Measurements from ENCODE around the gene SLC6A2.
"Not testable (repeated sequence)": the region's sequence is repeated elsewhere in the genome, so short reads cannot be mapped to it uniquely, and the experiment has no call there.

The SLC6A2 gene

GRCh38 chr16:55728797-55729196 lies 73.0 kb downstream of the SLC6A2 start:
- Histone ChIP-seq H3K9me3 (ENCODE audit: insufficient read depth, low read depth, low read length) (no peaks in the 10 kb centered on the region), H3K4me1 (ENCODE audit: insufficient read depth, low read length) (no peaks in the 10 kb centered on the region), H3K27me3 (ENCODE audit: insufficient read depth, low read length) (no peaks in the 10 kb centered on the region), H3K4me3 (ENCODE audit: low read length) (no peak overlapping the region), H3K9ac (ENCODE audit: low read depth, low read length) (no peak overlapping the region), H3K27ac (ENCODE audit: low read length) (no peak overlapping the region), H3K36me3 (ENCODE audit: insufficient read depth, low read depth, low read length) (no peaks in the 10 kb centered on the region)

- Histone ChIP-seq H3K4me1 (ENCODE audit: insufficient read depth, low read length) (no peaks in the 10 kb centered on the region), H3K27me3 (ENCODE audit: insufficient read depth, low read length) (no peaks in the 10 kb centered on the region), H3K9ac (ENCODE audit: low read depth, low read length) (no peak overlapping the region), H3K4me3 (ENCODE audit: low read length) (no peak overlapping the region), H3K27ac (ENCODE audit: low read length) (no peak overlapping the region), H3K36me3 (ENCODE audit: insufficient read depth, low read depth, low read length) (no peaks in the 10 kb centered on the region), H3K9me3 (ENCODE audit: insufficient read depth, low read depth, low read length) (no peaks in the 10 kb centered on the region)
Measured at GRCh38 chr16:55730115-55730514, 74.3 kb downstream of the SLC6A2 start.

GRCh38 chr16:55732496-55732895 lies 76.7 kb downstream of the SLC6A2 start:
- H3K27me3 ChIP-seq (ENCODE audit: insufficient read depth, low read length), result no peaks in the 10 kb centered on the region
- no peaks in the 10 kb centered on the region for H3K9me3 ChIP-seq (ENCODE audit: insufficient read depth, low read depth, low read length)
- no peak overlapping the region for H3K27ac ChIP-seq (ENCODE audit: low read length)
- no peaks in the 10 kb centered on the region for H3K4me1 ChIP-seq (ENCODE audit: insufficient read depth, low read length)
- H3K9ac ChIP-seq (ENCODE audit: low read depth, low read length), result no peak overlapping the region
- H3K4me3 ChIP-seq (ENCODE audit: low read length), result no peak overlapping the region
- no peaks in the 10 kb centered on the region for H3K36me3 ChIP-seq (ENCODE audit: insufficient read depth, low read depth, low read length)

- H3K4me3 ChIP-seq (ENCODE audit: low read length), result no peak overlapping the region
- no peak overlapping the region for H3K27ac ChIP-seq (ENCODE audit: low read length)
- H3K9me3 ChIP-seq (ENCODE audit: insufficient read depth, low read depth, low read length), result no peaks in the 10 kb centered on the region
- no peaks in the 10 kb centered on the region for H3K27me3 ChIP-seq (ENCODE audit: insufficient read depth, low read length)
- H3K9ac ChIP-seq (ENCODE audit: low read depth, low read length), result no peak overlapping the region
- no peaks in the 10 kb centered on the region for H3K36me3 ChIP-seq (ENCODE audit: insufficient read depth, low read depth, low read length)
- no peaks in the 10 kb centered on the region for H3K4me1 ChIP-seq (ENCODE audit: insufficient read depth, low read length)
Measured at GRCh38 chr16:55734665-55735064, 78.9 kb downstream of the SLC6A2 start.

- no peaks in the 10 kb centered on the region for H3K9me3 ChIP-seq (ENCODE audit: insufficient read depth, low read depth, low read length)
- no peaks in the 10 kb centered on the region for H3K4me1 ChIP-seq (ENCODE audit: insufficient read depth, low read length)
- no peaks in the 10 kb centered on the region for H3K36me3 ChIP-seq (ENCODE audit: insufficient read depth, low read depth, low read length)
- no peak overlapping the region for H3K9ac ChIP-seq (ENCODE audit: low read depth, low read length)
- no peak overlapping the region for H3K27ac ChIP-seq (ENCODE audit: low read length)
- no peaks in the 10 kb centered on the region for H3K27me3 ChIP-seq (ENCODE audit: insufficient read depth, low read length)
- no peak overlapping the region for H3K4me3 ChIP-seq (ENCODE audit: low read length)
Measured at GRCh38 chr16:55735120-55735781, 79.5 kb downstream of the SLC6A2 start.

- no peak overlapping the region for H3K27ac ChIP-seq (ENCODE audit: low read length)
- H3K9me3 ChIP-seq (ENCODE audit: insufficient read depth, low read depth, low read length), result no peaks in the 10 kb centered on the region
- H3K9ac ChIP-seq (ENCODE audit: low read depth, low read length), result no peak overlapping the region
- no peak overlapping the region for H3K4me3 ChIP-seq (ENCODE audit: low read length)
- no peaks in the 10 kb centered on the region for H3K27me3 ChIP-seq (ENCODE audit: insufficient read depth, low read length)
- no peaks in the 10 kb centered on the region for H3K36me3 ChIP-seq (ENCODE audit: insufficient read depth, low read depth, low read length)
- H3K4me1 ChIP-seq (ENCODE audit: insufficient read depth, low read length), result no peaks in the 10 kb centered on the region
Measured at GRCh38 chr16:55736671-55737070, 80.9 kb downstream of the SLC6A2 start.

GRCh38 chr16:55737318-55737717 lies 81.5 kb downstream of the SLC6A2 start:
- H3K9ac ChIP-seq (ENCODE audit: low read depth, low read length), result no peak overlapping the region
- no peak overlapping the region for H3K4me3 ChIP-seq (ENCODE audit: low read length)
- H3K9me3 ChIP-seq (ENCODE audit: insufficient read depth, low read depth, low read length), result no peaks in the 10 kb centered on the region
- no peaks in the 10 kb centered on the region for H3K36me3 ChIP-seq (ENCODE audit: insufficient read depth, low read depth, low read length)
- H3K27ac ChIP-seq (ENCODE audit: low read length), result no peak overlapping the region
- H3K27me3 ChIP-seq (ENCODE audit: insufficient read depth, low read length), result no peaks in the 10 kb centered on the region
- no peaks in the 10 kb centered on the region for H3K4me1 ChIP-seq (ENCODE audit: insufficient read depth, low read length)

GRCh38 chr16:55737966-55738365 lies 82.2 kb downstream of the SLC6A2 start:
- Histone ChIP-seq H3K27me3 (ENCODE audit: insufficient read depth, low read length) (no peaks in the 10 kb centered on the region), H3K4me1 (ENCODE audit: insufficient read depth, low read length) (no peaks in the 10 kb centered on the region), H3K9me3 (ENCODE audit: insufficient read depth, low read depth, low read length) (no peaks in the 10 kb centered on the region), H3K4me3 (ENCODE audit: low read length) (no peak overlapping the region), H3K27ac (ENCODE audit: low read length) (no peak overlapping the region), H3K9ac (ENCODE audit: low read depth, low read length) (no peak overlapping the region), H3K36me3 (ENCODE audit: insufficient read depth, low read depth, low read length) (no peaks in the 10 kb centered on the region)

- Histone ChIP-seq H3K27me3 (ENCODE audit: insufficient read depth, low read length) (no peaks in the 10 kb centered on the region), H3K9me3 (ENCODE audit: insufficient read depth, low read depth, low read length) (no peaks in the 10 kb centered on the region), H3K4me3 (ENCODE audit: low read length) (no peak overlapping the region), H3K4me1 (ENCODE audit: insufficient read depth, low read length) (no peaks in the 10 kb centered on the region), H3K36me3 (ENCODE audit: insufficient read depth, low read depth, low read length) (no peaks in the 10 kb centered on the region), H3K27ac (ENCODE audit: low read length) (no peak overlapping the region), H3K9ac (ENCODE audit: low read depth, low read length) (no peak overlapping the region)
Measured at GRCh38 chr16:55746081-55746480, 90.3 kb downstream of the SLC6A2 start.

- Histone ChIP-seq H3K27me3 (ENCODE audit: insufficient read depth, low read length) (no peaks in the 10 kb centered on the region), H3K9me3 (ENCODE audit: insufficient read depth, low read depth, low read length) (peaks cover 8% of the 10 kb centered on the region), H3K9ac (ENCODE audit: low read depth, low read length) (no peak overlapping the region), H3K27ac (ENCODE audit: low read length) (no peak overlapping the region), H3K36me3 (ENCODE audit: insufficient read depth, low read depth, low read length) (no peaks in the 10 kb centered on the region), H3K4me3 (ENCODE audit: low read length) (no peak overlapping the region), H3K4me1 (ENCODE audit: insufficient read depth, low read length) (no peaks in the 10 kb centered on the region)
Measured at GRCh38 chr16:55747785-55748184, 92.0 kb downstream of the SLC6A2 start.

GRCh38 chr16:55752465-55753144 lies 96.8 kb downstream of the SLC6A2 start:
- peak overlapping the region; percentile 26; the same call in 1 of the 2 replicates for H3K4me3 ChIP-seq (ENCODE audit: low read length)

GRCh38 chr16:55753145-55753631 lies 97.4 kb downstream of the SLC6A2 start:
- H3K36me3 ChIP-seq (ENCODE audit: insufficient read depth, low read depth, low read length); H3K9ac ChIP-seq (ENCODE audit: low read depth, low read length); H3K27ac ChIP-seq (ENCODE audit: low read length); H3K4me3 ChIP-seq (ENCODE audit: low read length); H3K4me1 ChIP-seq (ENCODE audit: insufficient read depth, low read length): not testable (repeated sequence)
- peaks cover 14% of the 10 kb centered on the region for H3K27me3 ChIP-seq (ENCODE audit: insufficient read depth, low read length)
- H3K9me3 ChIP-seq (ENCODE audit: insufficient read depth, low read depth, low read length), result peaks cover 15% of the 10 kb centered on the region

More at GRCh38 chr16:55752465-55753144, 96.8 kb downstream of the SLC6A2 start:
- not testable (repeated sequence) for H3K4me1 ChIP-seq (ENCODE audit: insufficient read depth, low read length); H3K36me3 ChIP-seq (ENCODE audit: insufficient read depth, low read depth, low read length); H3K27ac ChIP-seq (ENCODE audit: low read length); H3K9ac ChIP-seq (ENCODE audit: low read depth, low read length)
- peaks cover 10% of the 10 kb centered on the region for H3K27me3 ChIP-seq (ENCODE audit: insufficient read depth, low read length)
- peaks cover 15% of the 10 kb centered on the region for H3K9me3 ChIP-seq (ENCODE audit: insufficient read depth, low read depth, low read length)
